Muscle layer of colon (tissue), 2 donors: ENCODE results near the gene SLC49A4.

Experiments
- H3K27ac ChIP-seq: one replicate; pipeline ENCODE4 v1.7.0; 2013; ENCODE audit warnings: low read depth, mild to moderate bottlenecking, low read length, moderate library complexity
- H3K27me3 ChIP-seq, 2 donors: one replicate each; pipeline ENCODE4 v1.7.0; 2013; ENCODE audit warnings: low read length in 2 of 2, mild to moderate bottlenecking in 2 of 2; ENCODE audit not compliant: insufficient read depth in 2 of 2, control insufficient read depth in 1 of 2
- H3K36me3 ChIP-seq: one replicate; pipeline ENCODE4 v1.7.0; 2013; ENCODE audit warnings: mild to moderate bottlenecking, low read length; ENCODE audit not compliant: insufficient read depth
- H3K4me1 ChIP-seq: one replicate; pipeline ENCODE4 v1.7.0; 2013; ENCODE audit warnings: mild to moderate bottlenecking, low read length; ENCODE audit not compliant: insufficient read depth
- H3K4me3 ChIP-seq, 2 donors: one replicate each; pipeline ENCODE4 v1.7.0; 2013; ENCODE audit warnings: low read length in 2 of 2, low read depth in 1 of 2, mild to moderate bottlenecking in 1 of 2, moderate library complexity in 1 of 2
- H3K9ac ChIP-seq: one replicate; pipeline ENCODE4 v1.7.0; 2013; ENCODE audit warnings: low read length
- H3K9me3 ChIP-seq: one replicate; pipeline ENCODE4 v1.7.0; 2013; ENCODE audit warnings: mild to moderate bottlenecking, low read length
- donor health status: abdominal sarcoma.
- donor health status: Adenocarcinoma of cecum.

The SLC49A4 gene

GRCh38 chr3:122789585-122790273, 5.1 kb upstream of the SLC49A4 start:
- no peak overlapping the region for H3K27ac ChIP-seq
- no peak overlapping the region for H3K4me3 ChIP-seq
- H3K4me1 ChIP-seq, result no peaks in the 10 kb centered on the region
- no peaks in the 10 kb centered on the region for H3K36me3 ChIP-seq
- H3K9ac ChIP-seq, result no peak overlapping the region
- H3K27me3 ChIP-seq, result no peaks in the 10 kb centered on the region
- no peaks in the 10 kb centered on the region for H3K9me3 ChIP-seq

GRCh38 chr3:122793568-122794416, 1.1 kb upstream of the SLC49A4 start, which contains the start of gene HSPBAP1:
Gene HSPBAP1, minus strand, starts transcription at chr3:122793831. Its CDS starts 151 bp downstream, at chr3:122793680.
- Histone ChIP-seq H3K9me3 (no peaks in the 10 kb centered on the region), H3K36me3 (no peaks in the 10 kb centered on the region), H3K4me3 (peak within 1 kb of the TSS; percentile 55 to 87), H3K9ac (peak within 1 kb of the TSS; percentile 57), H3K27me3 (no peaks in the 10 kb centered on the region), H3K4me1 (peaks cover 7% of the 10 kb centered on the region), H3K27ac (peak within 1 kb of the TSS; percentile 96)

- H3K4me1 ChIP-seq, result peaks cover 7% of the 10 kb centered on the region
These were observed 438 bp upstream of the SLC49A4 start for GRCh38 chr3:122794483-122794778.

GRCh38 chr3:122795674-122796195, 866 bp downstream of the SLC49A4 start:
- peak overlapping the region; percentile 55 to 87 for H3K4me3 ChIP-seq
- H3K36me3 ChIP-seq, result no peaks in the 10 kb centered on the region
- H3K9ac ChIP-seq, result peak overlapping the region; percentile 69
- peak overlapping the region; percentile 96 for H3K27ac ChIP-seq
- H3K27me3 ChIP-seq, result no peaks in the 10 kb centered on the region
- no peaks in the 10 kb centered on the region for H3K9me3 ChIP-seq
- peaks cover 7% of the 10 kb centered on the region for H3K4me1 ChIP-seq

More at GRCh38 chr3:122794483-122794778, 438 bp upstream of the SLC49A4 start:
- Histone ChIP-seq H3K27ac (peak overlapping the region; percentile 96), H3K9me3 (no peaks in the 10 kb centered on the region), H3K9ac (peak overlapping the region; percentile 57), H3K36me3 (no peaks in the 10 kb centered on the region), H3K27me3 (no peaks in the 10 kb centered on the region), H3K4me3 (peak overlapping the region; percentile 55 to 87)

- Histone ChIP-seq H3K9me3 (no peaks in the 10 kb centered on the region), H3K27me3 (no peaks in the 10 kb centered on the region), H3K4me3 (no peak overlapping the region), H3K9ac (no peak overlapping the region), H3K36me3 (no peaks in the 10 kb centered on the region), H3K4me1 (peaks cover 7% of the 10 kb centered on the region), H3K27ac (no peak overlapping the region)
These were observed 2.4 kb downstream of the SLC49A4 start for GRCh38 chr3:122797291-122797690.

- H3K27me3 ChIP-seq, result no peaks in the 10 kb centered on the region
- no peak overlapping the region for H3K4me3 ChIP-seq
- H3K27ac ChIP-seq, result no peak overlapping the region
- H3K36me3 ChIP-seq, result no peaks in the 10 kb centered on the region
- no peak overlapping the region for H3K9ac ChIP-seq
- peaks cover 7% of the 10 kb centered on the region for H3K4me1 ChIP-seq
- no peaks in the 10 kb centered on the region for H3K9me3 ChIP-seq
These were observed 4.5 kb downstream of the SLC49A4 start for GRCh38 chr3:122799322-122799721.

GRCh38 chr3:122800031-122800430, 5.2 kb downstream of the SLC49A4 start:
- Histone ChIP-seq H3K27ac (no peak overlapping the region), H3K4me3 (no peak overlapping the region), H3K9ac (no peak overlapping the region), H3K36me3 (no peaks in the 10 kb centered on the region), H3K27me3 (no peaks in the 10 kb centered on the region), H3K9me3 (no peaks in the 10 kb centered on the region), H3K4me1 (peaks cover 7% of the 10 kb centered on the region)

- Histone ChIP-seq H3K4me1 (peaks cover 4% of the 10 kb centered on the region), H3K27me3 (no peaks in the 10 kb centered on the region), H3K4me3 (no peak overlapping the region), H3K9me3 (no peaks in the 10 kb centered on the region), H3K9ac (no peak overlapping the region), H3K36me3 (no peaks in the 10 kb centered on the region), H3K27ac (no peak overlapping the region)
These were observed 5.9 kb downstream of the SLC49A4 start for GRCh38 chr3:122800706-122801237.

GRCh38 chr3:122802323-122802722, 7.5 kb downstream of the SLC49A4 start:
- H3K27ac ChIP-seq, result no peak overlapping the region
- H3K27me3 ChIP-seq, result no peaks in the 10 kb centered on the region
- no peaks in the 10 kb centered on the region for H3K36me3 ChIP-seq
- H3K9ac ChIP-seq, result no peak overlapping the region
- no peaks in the 10 kb centered on the region for H3K9me3 ChIP-seq
- H3K4me3 ChIP-seq, result no peak overlapping the region
- H3K4me1 ChIP-seq, result no peaks in the 10 kb centered on the region

GRCh38 chr3:122803977-122804376, 9.1 kb downstream of the SLC49A4 start:
- no peak overlapping the region for H3K9ac ChIP-seq
- no peaks in the 10 kb centered on the region for H3K27me3 ChIP-seq
- no peak overlapping the region for H3K27ac ChIP-seq
- H3K4me3 ChIP-seq, result no peak overlapping the region
- peaks cover 5% of the 10 kb centered on the region for H3K36me3 ChIP-seq
- no peaks in the 10 kb centered on the region for H3K4me1 ChIP-seq
- H3K9me3 ChIP-seq, result no peaks in the 10 kb centered on the region

- no peaks in the 10 kb centered on the region for H3K9me3 ChIP-seq
- H3K9ac ChIP-seq, result no peak overlapping the region
- no peak overlapping the region for H3K4me3 ChIP-seq
- H3K4me1 ChIP-seq, result no peaks in the 10 kb centered on the region
- H3K36me3 ChIP-seq, result peaks cover 5% of the 10 kb centered on the region
- H3K27ac ChIP-seq, result no peak overlapping the region
- H3K27me3 ChIP-seq, result no peaks in the 10 kb centered on the region
These were observed 15.9 kb downstream of the SLC49A4 start for GRCh38 chr3:122810734-122811133.
